Measurements from ENCODE around the gene NELFA. TPM values are rescaled to one million over a fixed set of nuclear protein-coding genes. Genes with fewer than 3 reads are reported as not detected.

NELFA gene
- total RNA-seq, 4 donors from 2014 or later, result 29.3 to 45.3 (median 35.7) TPM

GRCh38 chr4:2045518-2045951 lies 36.8 kb upstream of the NELFA start:
- intact Hi-C loops (cut with DNase I; ENCODE audit: low total_unique reads), result no loop called here
- H3K4me3 ChIP-seq (ENCODE audit: low read depth, poor library complexity, severe bottlenecking), result no peak overlapping the region
- TF ChIP-seq CTCF (IDR thresholded peaks at IDR 0.05) (no peak), POLR2A (IDR thresholded peaks at IDR 0.05) (no peak)
- 75 to 81% methylated on average over 11 of the region's 11 CpGs for WGBS, 2 donors
- DNase-seq (ENCODE audit: low spot score in 2 of 2), result peak in 1 of 2 donors; percentile 53

- 86 to 88% methylated on average over 17 to 18 of the region's 18 CpGs for WGBS, 2 donors
These were observed 36.1 kb upstream of the NELFA start for GRCh38 chr4:2044542-2045517.

GRCh38 chr4:2044119-2044485 lies 35.3 kb upstream of the NELFA start:
- intact Hi-C loops (cut with DNase I; ENCODE audit: low total_unique reads), result no loop called here
- TF ChIP-seq POLR2A (IDR thresholded peaks at IDR 0.05), result no peak
- no peak for TF ChIP-seq CTCF (IDR thresholded peaks at IDR 0.05)
- no peak for DNase-seq (ENCODE audit: low spot score in 2 of 2)
- H3K4me3 ChIP-seq (ENCODE audit: low read depth, poor library complexity, severe bottlenecking), result no peak overlapping the region
- 83 to 85% methylated on average over 6 of the region's 6 CpGs for WGBS, 2 donors

More at GRCh38 chr4:2044542-2045517, 36.1 kb upstream of the NELFA start:
- intact Hi-C loops (cut with DNase I; ENCODE audit: low total_unique reads), result no loop called here
- H3K4me3 ChIP-seq (ENCODE audit: low read depth, poor library complexity, severe bottlenecking), result no peak overlapping the region
- peak in 1 of 2 donors; percentile 68 for DNase-seq (ENCODE audit: low spot score in 2 of 2)
- TF ChIP-seq POLR2A (IDR thresholded peaks at IDR 0.05) (no peak), CTCF (IDR thresholded peaks at IDR 0.05) (no peak)

- WGBS, 2 donors, result 86 to 93% methylated on average over 9 to 18 of the region's 18 CpGs
- DNase-seq (ENCODE audit: low spot score in 2 of 2), result peak in 1 of 2 donors; percentile 78
- H3K4me3 ChIP-seq (ENCODE audit: low read depth, poor library complexity, severe bottlenecking), result no peak overlapping the region
These were observed 34.8 kb upstream of the NELFA start for GRCh38 chr4:2043396-2044118.

GRCh38 chr4:2042947-2043395 lies 34.2 kb upstream of the NELFA start:
- DNase-seq (ENCODE audit: low spot score in 2 of 2), result peak in 1 of 2 donors; percentile 39
- no peak overlapping the region for H3K4me3 ChIP-seq (ENCODE audit: low read depth, poor library complexity, severe bottlenecking)
- intact Hi-C loops (cut with DNase I; ENCODE audit: low total_unique reads), result no loop called here
- 81 to 89% methylated on average over 8 of the region's 8 CpGs for WGBS, 2 donors
- TF ChIP-seq POLR2A (IDR thresholded peaks at IDR 0.05) (no peak), CTCF (IDR thresholded peaks at IDR 0.05) (no peak)

More at GRCh38 chr4:2043396-2044118, 34.8 kb upstream of the NELFA start:
- intact Hi-C loops (cut with DNase I; ENCODE audit: low total_unique reads), result no loop called here
- TF ChIP-seq POLR2A (IDR thresholded peaks at IDR 0.05) (no peak), CTCF (IDR thresholded peaks at IDR 0.05) (no peak)

Data from lower leg skin (tissue), 4 donors.